DOHH2 (cell line): ENCODE results near the gene LSM2.

ENCODE experiments used
- H3F3A ChIP-seq: fragments of 200-600 bp; sonication (generic), shearing (Covaris generic); 2 replicates; pipeline ENCODE4 v1.6.0; 2016; ENCODE audit warnings: antibody characterized with exemption, mild to moderate bottlenecking; ENCODE audit not compliant: control insufficient read depth, insufficient read depth
- H3K27ac ChIP-seq: fragments of 200-600 bp; sonication (generic); 2 replicates; pipeline ENCODE4 v1.5.1; 2014; ENCODE audit warnings: low read depth, mild to moderate bottlenecking, low read length, moderate library complexity
- H3K27me3 ChIP-seq: fragments of 200-600 bp; sonication (generic); 2 replicates; pipeline ENCODE4 v1.6.1; 2014; ENCODE audit warnings: mild to moderate bottlenecking, low read length, mixed read lengths; ENCODE audit not compliant: control insufficient read depth
- H3K36me3 ChIP-seq: fragments of 200-600 bp; sonication (generic); 2 replicates; pipeline ENCODE4 v1.6.1; 2014; ENCODE audit warnings: mild to moderate bottlenecking, low read length, moderate library complexity, mixed read lengths; ENCODE audit not compliant: control insufficient read depth
- H3K4me1 ChIP-seq: fragments of 200-600 bp; sonication (generic); 2 replicates; pipeline ENCODE4 v1.6.1; 2014; ENCODE audit warnings: mild to moderate bottlenecking, low read length, mixed read lengths; ENCODE audit not compliant: control insufficient read depth
- H3K4me2 ChIP-seq: fragments of 200-600 bp; sonication (generic); 2 replicates; pipeline ENCODE4 v1.6.0; 2014; ENCODE audit warnings: mild to moderate bottlenecking, low read length, moderate library complexity
- H3K4me3 ChIP-seq: fragments of 200-600 bp; sonication (generic); 2 replicates; pipeline ENCODE4 v1.5.1; 2014; ENCODE audit warnings: mild to moderate bottlenecking, low read length, mixed read lengths
- H3K79me2 ChIP-seq: fragments of 200-600 bp; sonication (generic); 2 replicates; pipeline ENCODE4 v1.6.1; 2014; ENCODE audit warnings: mild to moderate bottlenecking, low read length, mixed read lengths; ENCODE audit not compliant: control insufficient read depth
- H3K9me2 ChIP-seq: fragments of 200-600 bp; sonication (generic); replicated peaks from 2 replicates; pipeline ENCODE4 v1.6.1; 2014; ENCODE audit warnings: mild to moderate bottlenecking, low read length, mixed read lengths; ENCODE audit not compliant: control insufficient read depth
- H3K9me3 ChIP-seq: fragments of 200-600 bp; sonication (generic); 2 replicates; pipeline ENCODE4 v1.6.1; 2014; ENCODE audit warnings: antibody characterized with exemption, low read length, mixed read lengths; ENCODE audit not compliant: control insufficient read depth, insufficient read depth
- H4K20me1 ChIP-seq: fragments of 200-600 bp; sonication (generic); 2 replicates; pipeline ENCODE4 v1.6.0; 2014; ENCODE audit warnings: low read depth, mild to moderate bottlenecking, antibody characterized with exemption, low read length, moderate library complexity; ENCODE audit not compliant: control insufficient read depth, insufficient read depth
- CTCF ChIP-seq: fragments of 200-600 bp; sonication (generic); IDR thresholded peaks from one replicate; pipeline ENCODE4 v1.5.1; 2014; ENCODE audit warnings: antibody characterized with exemption, mild to moderate bottlenecking, low read depth, low read length; ENCODE audit not compliant: poor library complexity, severe bottlenecking
- EZH2phosphoT487 ChIP-seq: fragments of 200-600 bp; sonication (generic); IDR thresholded peaks from 2 replicates; pipeline ENCODE4 v1.6.1; 2017; ENCODE audit warnings: borderline replicate concordance, mild to moderate bottlenecking, antibody characterized with exemption, low read length, moderate library complexity, mixed read lengths

The LSM2 gene

DNA sequence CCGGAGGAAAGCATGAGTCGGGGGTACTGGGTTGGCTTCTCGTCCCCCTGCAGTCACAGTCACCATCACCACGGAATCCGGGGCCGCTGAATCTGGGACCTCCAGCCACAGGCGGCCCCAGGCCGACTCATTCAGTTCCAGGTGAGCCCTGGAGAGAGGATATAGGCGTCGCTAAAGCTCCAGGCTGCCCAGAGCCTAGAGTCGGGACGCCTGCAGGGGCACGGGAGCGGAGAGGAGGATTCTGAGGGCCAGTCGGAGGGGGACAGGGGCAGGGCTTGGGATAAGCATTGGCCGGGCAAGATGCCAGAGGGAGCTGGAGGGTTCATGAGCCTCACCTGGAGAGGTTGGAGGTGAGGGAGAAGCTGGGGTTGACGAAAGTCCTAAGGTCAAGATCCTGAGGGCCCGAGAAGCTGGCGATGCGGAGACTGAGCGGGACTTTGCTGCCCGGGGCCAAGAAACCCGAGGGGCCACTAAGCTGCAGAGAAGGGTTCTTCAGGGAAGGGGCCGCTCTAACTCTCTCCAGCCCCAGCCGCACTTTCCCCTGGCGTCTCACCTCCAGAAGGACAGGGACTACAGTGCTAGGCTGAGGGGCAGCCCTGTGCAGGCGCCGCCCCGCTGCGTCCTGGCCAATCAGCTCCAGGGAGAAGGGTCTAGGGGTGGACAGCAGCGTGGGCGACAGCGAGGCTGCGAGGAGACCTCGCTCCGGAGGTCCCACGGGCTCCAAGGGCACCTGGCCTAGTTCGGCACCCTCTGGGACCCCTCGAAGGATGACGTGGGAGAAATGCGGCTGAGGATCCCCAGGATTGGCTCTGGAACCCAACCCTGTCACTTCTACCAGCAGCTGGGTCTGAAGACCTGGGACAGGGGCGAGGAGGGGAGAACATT lies 40.6 kb downstream of the LSM2 start:
- Histone ChIP-seq H3K4me3 (no peak overlapping the region), H3F3A (no peaks in the 10 kb centered on the region), H3K27me3 (no peaks in the 10 kb centered on the region), H3K4me1 (peaks cover 4% of the 10 kb centered on the region; the same call in 1 of the 2 replicates), H3K4me2 (no peak overlapping the region), H3K27ac (no peak overlapping the region), H3K79me2 (no peaks in the 10 kb centered on the region), H3K36me3 (peaks cover 22% of the 10 kb centered on the region), H4K20me1 (no peaks in the 10 kb centered on the region), H3K9me2 (no peaks in the 10 kb centered on the region), H3K9me3 (no peaks in the 10 kb centered on the region)
- TF ChIP-seq CTCF, result no peak
- TF ChIP-seq EZH2phosphoT487, result no peak

- no peak for TF ChIP-seq EZH2phosphoT487
- no peak for TF ChIP-seq CTCF
- Histone ChIP-seq H3F3A (no peaks in the 10 kb centered on the region), H3K79me2 (no peaks in the 10 kb centered on the region), H3K9me2 (no peaks in the 10 kb centered on the region), H3K27me3 (no peaks in the 10 kb centered on the region), H3K4me3 (no peak overlapping the region), H3K9me3 (no peaks in the 10 kb centered on the region), H3K36me3 (peaks cover 28% of the 10 kb centered on the region), H3K27ac (no peak overlapping the region), H3K4me1 (peaks cover 4% of the 10 kb centered on the region; the same call in 1 of the 2 replicates), H3K4me2 (no peak overlapping the region), H4K20me1 (no peaks in the 10 kb centered on the region)
Measured at GRCh38 chr6:31765559-31765909, 41.2 kb downstream of the LSM2 start.

DNA sequence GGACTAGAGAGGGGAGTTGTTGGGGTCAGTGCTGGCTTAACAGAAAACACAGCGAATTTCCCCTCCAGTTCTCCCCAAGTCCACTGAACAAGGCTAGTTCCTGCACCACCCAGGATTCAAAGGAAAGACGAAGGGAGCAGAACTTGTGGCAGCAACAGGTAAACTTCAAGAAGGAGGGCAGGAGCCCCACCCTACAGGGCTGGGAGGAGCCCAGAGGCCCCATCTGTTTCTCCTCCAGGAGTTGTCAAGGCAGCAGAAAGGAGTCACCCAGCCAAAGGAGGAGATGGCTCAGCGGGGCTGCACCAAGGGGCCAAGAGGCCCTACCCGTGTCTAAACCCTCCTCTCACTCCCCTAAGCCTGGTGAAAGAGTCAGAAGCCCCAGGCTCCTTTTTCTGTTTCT lies 42.6 kb downstream of the LSM2 start:
- H3K4me1 ChIP-seq, result peaks cover 4% of the 10 kb centered on the region; the same call in 1 of the 2 replicates
- no peak overlapping the region for H3K4me3 ChIP-seq
- no peak overlapping the region for H3K4me2 ChIP-seq
- H3K36me3 ChIP-seq, result peaks cover 41% of the 10 kb centered on the region
- H3K27me3 ChIP-seq, result no peaks in the 10 kb centered on the region
- H3K79me2 ChIP-seq, result no peaks in the 10 kb centered on the region
- H3F3A ChIP-seq, result no peaks in the 10 kb centered on the region
- no peaks in the 10 kb centered on the region for H3K9me3 ChIP-seq
- no peak overlapping the region for H3K27ac ChIP-seq
- TF ChIP-seq CTCF, result no peak
- TF ChIP-seq EZH2phosphoT487, result no peak
- no peaks in the 10 kb centered on the region for H4K20me1 ChIP-seq
- no peaks in the 10 kb centered on the region for H3K9me2 ChIP-seq
